Keratinocyte (primary cell): ENCODE measurements around the gene MX1.

Experiments
- EZH2 ChIP-seq: IDR thresholded peaks from one replicate; pipeline ENCODE4 v1.6.1; 2012; ENCODE audit warnings: inconsistent platforms, mild to moderate bottlenecking, low read length, moderate library complexity
- TF ChIP-seq, protein P1 (sequence below), 3 experiments: IDR thresholded peaks in 1 of 3; conservative IDR thresholded peaks in 1 of 3; optimal IDR thresholded peaks in 1 of 3; 2 replicates in 2 of 3; 3 replicates in 1 of 3; pipeline versions ENCODE3 to v1.5.1; 2011; ENCODE audit warnings: low read length in 3 of 3, mild to moderate bottlenecking in 3 of 3, moderate library complexity in 2 of 3, control low read depth in 1 of 3, inconsistent platforms in 1 of 3; ENCODE audit not compliant: insufficient read depth in 2 of 3; ENCODE audit errors: extremely low read depth in 1 of 3

GRCh38 chr21:41507521-41508414 lies 81.7 kb downstream of the MX1 start, which contains the start of gene TMPRSS2:
- TF ChIP-seq, protein P1, sequence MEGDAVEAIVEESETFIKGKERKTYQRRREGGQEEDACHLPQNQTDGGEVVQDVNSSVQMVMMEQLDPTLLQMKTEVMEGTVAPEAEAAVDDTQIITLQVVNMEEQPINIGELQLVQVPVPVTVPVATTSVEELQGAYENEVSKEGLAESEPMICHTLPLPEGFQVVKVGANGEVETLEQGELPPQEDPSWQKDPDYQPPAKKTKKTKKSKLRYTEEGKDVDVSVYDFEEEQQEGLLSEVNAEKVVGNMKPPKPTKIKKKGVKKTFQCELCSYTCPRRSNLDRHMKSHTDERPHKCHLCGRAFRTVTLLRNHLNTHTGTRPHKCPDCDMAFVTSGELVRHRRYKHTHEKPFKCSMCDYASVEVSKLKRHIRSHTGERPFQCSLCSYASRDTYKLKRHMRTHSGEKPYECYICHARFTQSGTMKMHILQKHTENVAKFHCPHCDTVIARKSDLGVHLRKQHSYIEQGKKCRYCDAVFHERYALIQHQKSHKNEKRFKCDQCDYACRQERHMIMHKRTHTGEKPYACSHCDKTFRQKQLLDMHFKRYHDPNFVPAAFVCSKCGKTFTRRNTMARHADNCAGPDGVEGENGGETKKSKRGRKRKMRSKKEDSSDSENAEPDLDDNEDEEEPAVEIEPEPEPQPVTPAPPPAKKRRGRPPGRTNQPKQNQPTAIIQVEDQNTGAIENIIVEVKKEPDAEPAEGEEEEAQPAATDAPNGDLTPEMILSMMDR (optimal IDR thresholded peaks at IDR 0.05 in 1 of 3, IDR thresholded peaks at IDR 0.05 in 1 of 3, conservative IDR thresholded peaks at IDR 0.05 in 1 of 3; ENCODE audit: extremely low read depth in 1 of 3, insufficient read depth in 2 of 3, low read length in 3 of 3): no peak
- peak; percentile 97 for TF ChIP-seq EZH2
